RWPE1 (cell line): ENCODE results near the gene CDAN1.
A peak's percentile ranks its signal among the peaks of the same experiment; 100 is the strongest.
"Not testable (repeated sequence)": the region's sequence is repeated elsewhere in the genome, so short reads cannot be mapped to it uniquely, and the experiment has no call there.

ENCODE experiments used
- CTCF ChIA-PET: fragments of 350-600 bp; sonication (Branson Sonifier 250); formaldehyde crosslinking; extraction: SDS; loops from one replicate; lab custom pipeline; 2021; lab: Yijun Ruan, JAX
- POLR2A ChIA-PET: fragments of 400-600 bp; formaldehyde crosslinking; extraction: SDS; loops from one replicate; lab custom pipeline; 2020; ENCODE audit warnings: antibody characterized with exemption; ENCODE audit not compliant: low non-redundant PET; lab: Yijun Ruan, JAX
- DNase-seq: peaks from one replicate; pipeline ENCODE4 v3.0.0; 2012; ENCODE audit warnings: low spot score
- H3K27ac ChIP-seq: fragments of 450-650 bp; 2 replicates; pipeline ENCODE4 v1.5.1; 2017
- CTCF ChIP-seq: fragments of 450-650 bp; conservative IDR thresholded peaks from 2 replicates; pipeline ENCODE4 v1.5.1; 2017; ENCODE audit warnings: low read depth, mild to moderate bottlenecking

Gene CDAN1

GRCh38 chr15:42688301-42688700 is 48.6 kb downstream of the CDAN1 start:
- H3K27ac ChIP-seq = peak overlapping the region; percentile 46; the same call in 1 of the 2 replicates
- CTCF ChIA-PET = interaction anchor here (0.6 kb wide), 1 partner anchor 605 kb away, joined by 3 read pairs; no protein-coding TSS in a partner anchor
- TF ChIP-seq CTCF = no peak
- POLR2A ChIA-PET = no interaction called here
- DNase-seq = peak; percentile 56

- POLR2A ChIA-PET = no interaction called here
- CTCF ChIA-PET = interaction anchor here (0.6 kb wide), 1 partner anchor 606 kb away, joined by 3 read pairs; no protein-coding TSS in a partner anchor
- H3K27ac ChIP-seq = peak overlapping the region; percentile 46; the same call in 1 of the 2 replicates
- DNase-seq = no peak
- no peak for TF ChIP-seq CTCF
These were observed 49.2 kb downstream of the CDAN1 start for GRCh38 chr15:42687740-42688139.

GRCh38 chr15:42686281-42686680 is 50.6 kb downstream of the CDAN1 start:
- ChIA-PET POLR2A (no interaction called here), CTCF (interaction anchor here (0.6 to 0.7 kb wide), 2 partner anchors 259 to 320 kb away, joined by 3 read pairs; no protein-coding TSS in a partner anchor)
- no peak for DNase-seq
- TF ChIP-seq CTCF = no peak
- H3K27ac ChIP-seq = no peak overlapping the region

- POLR2A ChIA-PET = no interaction called here
- TF ChIP-seq CTCF = no peak
- H3K27ac ChIP-seq = no peak overlapping the region
- CTCF ChIA-PET = interaction anchor here (0.5 kb wide), 1 partner anchor 49 kb away, joined by 9 read pairs; no protein-coding TSS in a partner anchor
- DNase-seq = no peak
These were observed 55.8 kb downstream of the CDAN1 start for GRCh38 chr15:42681119-42681518.

- POLR2A ChIA-PET = not testable (repeated sequence)
- CTCF ChIA-PET = interaction anchor here (0.7 kb wide), 1 partner anchor 23 kb away, joined by 3 read pairs; no protein-coding TSS in a partner anchor
- peak overlapping the region; percentile 83 for H3K27ac ChIP-seq
- peak; percentile 82 for DNase-seq
These were observed 56.8 kb downstream of the CDAN1 start for GRCh38 chr15:42680142-42680482.

GRCh38 chr15:42679285-42680141 is 57.4 kb downstream of the CDAN1 start:
- peak overlapping the region; percentile 83 for H3K27ac ChIP-seq
- CTCF ChIA-PET = no interaction called here
- TF ChIP-seq CTCF = no peak
- peak; percentile 91 for DNase-seq
- POLR2A ChIA-PET = no interaction called here

GRCh38 chr15:42675021-42675420 is 61.9 kb downstream of the CDAN1 start:
- ChIA-PET CTCF (no interaction called here), POLR2A (no interaction called here)
- no peak for TF ChIP-seq CTCF
- H3K27ac ChIP-seq = no peak overlapping the region
- no peak for DNase-seq
